ENCODE measurements around the gene TSPAN5.

- no peak for TF ChIP-seq CTCF (conservative IDR thresholded peaks at IDR 0.05)
- no peak for TF ChIP-seq ZFX (IDR thresholded peaks at IDR 0.05)
Observed at GRCh38 chr4:98613453-98614075, 44.8 kb downstream of the TSPAN5 start.
